GM23338 (cell line): ENCODE data around the gene NBAS. TPM values are rescaled to one million over a fixed set of nuclear protein-coding genes. Genes with fewer than 3 reads are reported as not detected.

Experiments used
- ATAC-seq: fragments of 200-7000 bp; cut with Tn5 transposase; 3 replicates; pipeline ENCODE4 v1.9.1; 2020
- DNase-seq: peaks from one replicate; pipeline ENCODE4 v3.0.0-alpha.2; 2015; ENCODE audit warnings: low spot score
- H2AFZ ChIP-seq: fragments of 200-600 bp; sonication (generic); 2 replicates; pipeline ENCODE4 v1.8.0; 2016; ENCODE audit warnings: antibody characterized with exemption, mild to moderate bottlenecking, moderate library complexity
- H3F3A ChIP-seq: fragments of 200-600 bp; sonication (generic); replicated peaks from 2 replicates; pipeline ENCODE4 v1.8.0; 2017; ENCODE audit warnings: antibody characterized with exemption, mixed run types, low read depth
- H3K27ac ChIP-seq: fragments of 200-600 bp; sonication (generic); 2 replicates; pipeline ENCODE4 v1.6.1; 2016; ENCODE audit warnings: low read depth
- H3K27me3 ChIP-seq: fragments of 200-600 bp; sonication (generic); 2 replicates; pipeline ENCODE4 v1.8.0; 2016; ENCODE audit warnings: mild to moderate bottlenecking, mixed run types, moderate library complexity; ENCODE audit not compliant: insufficient read depth
- H3K36me3 ChIP-seq: fragments of 200-600 bp; sonication (generic); 2 replicates; pipeline ENCODE4 v1.8.0; 2016; ENCODE audit warnings: mild to moderate bottlenecking; ENCODE audit not compliant: insufficient read depth
- H3K4me1 ChIP-seq: fragments of 200-600 bp; sonication (generic); 2 replicates; pipeline ENCODE4 v1.8.0; 2016; ENCODE audit warnings: mild to moderate bottlenecking, moderate library complexity; ENCODE audit not compliant: insufficient read depth
- H3K4me2 ChIP-seq: fragments of 200-600 bp; sonication (generic); 2 replicates; pipeline ENCODE4 v1.7.1; 2017; ENCODE audit warnings: mixed run types
- H3K4me3 ChIP-seq: fragments of 200-600 bp; sonication (generic); 2 replicates; pipeline ENCODE4 v1.6.1; 2016; ENCODE audit warnings: mixed run types
- H3K79me2 ChIP-seq: fragments of 200-600 bp; sonication (generic); replicated peaks from 2 replicates; pipeline ENCODE4 v1.8.0; 2017; ENCODE audit warnings: mild to moderate bottlenecking; ENCODE audit not compliant: insufficient read depth
- H3K9me2 ChIP-seq: fragments of 200-600 bp; sonication (generic); 2 replicates; pipeline ENCODE4 v1.8.0; 2017; ENCODE audit not compliant: insufficient read depth
- H4K20me1 ChIP-seq: fragments of 200-600 bp; sonication (generic); replicated peaks from 2 replicates; pipeline ENCODE4 v1.8.0; 2017; ENCODE audit warnings: mild to moderate bottlenecking; ENCODE audit not compliant: insufficient read depth
- H3K27ac Mint-ChIP-seq: 2 replicates; pipeline ENCODE4 v1.8.0; 2020; ENCODE audit warnings: inconsistent platforms, mild to moderate bottlenecking, moderate library complexity, mixed read lengths
- H3K27me3 Mint-ChIP-seq: 3 replicates; pipeline ENCODE4 v1.8.0; 2022; ENCODE audit warnings: low read depth, mild to moderate bottlenecking, moderate library complexity, mixed read lengths, inconsistent platforms; ENCODE audit not compliant: insufficient read depth, poor library complexity
- H3K36me3 Mint-ChIP-seq: 3 replicates; pipeline ENCODE4 v1.8.0; 2021; ENCODE audit warnings: low read depth, mild to moderate bottlenecking, inconsistent platforms, moderate library complexity, mixed read lengths
- H3K4me1 Mint-ChIP-seq: 3 replicates; pipeline ENCODE4 v1.8.0; 2020; ENCODE audit warnings: mild to moderate bottlenecking, inconsistent platforms, mixed read lengths
- H3K4me3 Mint-ChIP-seq: 3 replicates; pipeline ENCODE4 v1.8.0; 2021; ENCODE audit warnings: moderate library complexity, mild to moderate bottlenecking, inconsistent platforms, mixed read lengths
- H3K9me3 Mint-ChIP-seq: 3 replicates; pipeline ENCODE4 v1.8.0; 2020; ENCODE audit warnings: moderate library complexity, mild to moderate bottlenecking, inconsistent platforms, mixed read lengths
- CREB1 ChIP-seq: fragments of 250-450 bp; sonication (Bioruptor Pico); IDR thresholded peaks from 2 replicates; pipeline ENCODE4 v1.5.0; 2020; ENCODE audit warnings: low read depth, mild to moderate bottlenecking, moderate library complexity
- CTCF ChIP-seq, 2 experiments: fragments of 200-600 bp in 1 of 2; sonication (generic) in 1 of 2; conservative IDR thresholded peaks; 2 replicates each; pipeline versions ENCODE4 v1.5.1 to v1.6.1; 2016 to 2017; ENCODE audit warnings: antibody characterized with exemption in 2 of 2, low read depth in 2 of 2, mild to moderate bottlenecking in 2 of 2, moderate library complexity in 1 of 2
- ETS1 ChIP-seq: IDR thresholded peaks from 2 replicates; pipeline ENCODE4 v1.6.1; 2016; ENCODE audit warnings: antibody characterized with exemption
- EZH2 ChIP-seq: fragments of 200-600 bp; sonication (generic); IDR thresholded peaks from one replicate; pipeline ENCODE4 v1.8.0; 2017; ENCODE audit warnings: antibody characterized with exemption, mild to moderate bottlenecking, low read depth; ENCODE audit not compliant: unreplicated experiment
- EZH2phosphoT487 ChIP-seq: fragments of 200-600 bp; sonication (generic); IDR thresholded peaks from one replicate; pipeline ENCODE4 v1.8.1; 2018; ENCODE audit warnings: antibody characterized with exemption; ENCODE audit not compliant: unreplicated experiment
- JUNB ChIP-seq: IDR thresholded peaks from one replicate; pipeline ENCODE4 v1.6.1; 2016; ENCODE audit warnings: antibody characterized with exemption; ENCODE audit not compliant: unreplicated experiment
- NANOG ChIP-seq: IDR thresholded peaks from 2 replicates; pipeline ENCODE4 v1.6.1; 2016; ENCODE audit warnings: antibody characterized with exemption, borderline replicate concordance
- POLR2AphosphoS5 ChIP-seq: IDR thresholded peaks from 2 replicates; pipeline ENCODE4 v1.6.1; 2016; ENCODE audit warnings: antibody characterized with exemption, low read depth
- REST ChIP-seq: IDR thresholded peaks from one replicate; pipeline ENCODE4 v1.6.1; 2018; ENCODE audit warnings: antibody characterized with exemption; ENCODE audit not compliant: unreplicated experiment
- STAT1 ChIP-seq: IDR thresholded peaks from one replicate; pipeline ENCODE4 v1.6.1; 2016; ENCODE audit warnings: antibody characterized with exemption; ENCODE audit not compliant: unreplicated experiment
- ZNF114 ChIP-seq: fragments of 250-450 bp; sonication (Bioruptor Pico); IDR thresholded peaks from 2 replicates; pipeline ENCODE4 v1.5.0; 2020; ENCODE audit warnings: mild to moderate bottlenecking, moderate library complexity
- ZNF331 ChIP-seq: fragments of 250-450 bp; sonication (Bioruptor Pico); IDR thresholded peaks from 2 replicates; pipeline ENCODE4 v1.5.0; 2020; ENCODE audit warnings: low read depth, mild to moderate bottlenecking, moderate library complexity
- ZNF462 ChIP-seq: fragments of 250-450 bp; sonication (Bioruptor Pico); IDR thresholded peaks from 2 replicates; pipeline ENCODE4 v1.5.0; 2020; ENCODE audit warnings: mild to moderate bottlenecking, moderate library complexity
- polyA plus RNA-seq: library from polyadenylated mRNA; unstranded; fragments of >200 nt; fragmentation: Nextera tagmentation; extraction: Ambion mirVana; gene quantifications from 2 replicates; pipeline ENCODE4 v1.2.1, GENCODE V29; 2016
- total RNA-seq: library from RNA; depleted of rRNA; stranded (reverse); fragments of >200 nt; shearing (Covaris generic); gene quantifications from 2 replicates; pipeline ENCODE4 v1.2.3, GENCODE V29; 2014

The NBAS gene
- total and polyA plus RNA-seq, 2 experiments from 2014 or later: 24.8 to 38.9 TPM

GRCh38 chr2:15547115-15547876 is 13.8 kb downstream of the NBAS start:
- no peaks in the 10 kb centered on the region; the same call in 1 of the 2 replicates for H3K36me3 ChIP-seq
- no peaks in the 10 kb centered on the region for H3K4me1 ChIP-seq
- no peaks in the 10 kb centered on the region; the same call in 1 of the 2 replicates for H4K20me1 ChIP-seq
- H3K4me2 ChIP-seq: no peak overlapping the region
- H3K79me2 ChIP-seq: no peaks in the 10 kb centered on the region
- H3K27ac ChIP-seq: no peak overlapping the region
- no peaks in the 10 kb centered on the region for H3K9me2 ChIP-seq
- H2AFZ ChIP-seq: no peak overlapping the region
- Mint-ChIP-seq H3K36me3 (peaks cover 6% of the 10 kb centered on the region; the same call in 2 of the 3 replicates), H3K9me3 (no peaks in the 10 kb centered on the region), H3K4me3 (no peak overlapping the region), H3K27ac (no peak overlapping the region), H3K4me1 (no peaks in the 10 kb centered on the region), H3K27me3 (no peaks in the 10 kb centered on the region)
- H3K4me3 ChIP-seq: no peak overlapping the region
- DNase-seq (no peak), ATAC-seq (no peak)
- TF ChIP-seq EZH2 (no peak), NANOG (no peak), ZNF462 (no peak), ZNF114 (CRISPR knock-in tag) (no peak), CTCF (conservative IDR thresholded peaks at IDR 0.05; ENCODE audit: low read depth in 2 of 2) (no peak), ZNF331 (CRISPR knock-in tag) (no peak), CREB1 (no peak), ETS1 (no peak), JUNB (no peak), REST (no peak), EZH2phosphoT487 (no peak), STAT1 (no peak), POLR2AphosphoS5 (no peak)
- H3K27me3 ChIP-seq: no peaks in the 10 kb centered on the region
- H3F3A ChIP-seq: no peaks in the 10 kb centered on the region
